Jurkat, Clone E6-1 (cell line): ENCODE measurements around the gene TMEM150B. TPM values are rescaled to one million over a fixed set of nuclear protein-coding genes. Genes with fewer than 3 reads are reported as not detected.

Experiments
- DNase-seq: peaks from one replicate; pipeline ENCODE4 v3.0.0-alpha.2; 2011; ENCODE audit warnings: low read depth, low spot score
- H3K4me3 ChIP-seq: 2 replicates; pipeline ENCODE4 v1.5.1; 2011; ENCODE audit warnings: mild to moderate bottlenecking, low read length, control low read depth, moderate library complexity
- polyA plus RNA-seq: library from polyadenylated mRNA; unstranded; fragments of >200 nt; gene quantifications from one replicate; pipeline ENCODE4 v1.2.1, GENCODE V29; 2012; ENCODE audit warnings: missing spikeins; ENCODE audit not compliant: insufficient read length, insufficient read depth

Gene TMEM150B, protein sequence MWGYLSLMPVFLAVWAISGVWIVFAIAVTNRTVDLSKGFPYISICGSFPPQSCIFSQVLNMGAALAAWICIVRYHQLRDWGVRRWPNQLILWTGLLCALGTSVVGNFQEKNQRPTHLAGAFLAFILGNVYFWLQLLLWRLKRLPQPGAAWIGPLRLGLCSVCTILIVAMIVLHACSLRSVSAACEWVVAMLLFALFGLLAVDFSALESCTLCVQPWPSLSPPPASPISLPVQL
- polyA plus RNA-seq, result not detected

DNA sequence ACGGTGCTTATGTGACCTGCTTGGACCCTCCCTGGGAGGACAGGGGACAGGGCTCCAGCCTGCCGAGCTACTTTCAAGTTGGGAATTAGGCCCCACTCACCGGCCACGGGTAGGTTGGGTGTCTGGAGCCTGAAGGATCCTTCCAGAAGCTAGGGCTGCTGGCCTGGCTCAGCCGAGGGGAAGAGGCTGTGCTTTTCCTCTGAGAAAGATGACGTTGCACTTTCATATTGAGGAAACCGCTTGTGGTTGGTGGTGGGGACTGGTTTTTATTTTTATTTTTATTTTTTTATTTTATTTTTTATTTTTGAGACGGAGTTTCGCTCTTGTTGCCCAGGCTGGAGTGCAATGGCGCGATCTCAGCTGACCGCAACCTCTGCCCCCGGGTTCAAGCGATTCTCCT is at the start of gene TMEM150B:
Gene TMEM150B (minus strand): TSS at position 170 of the 400 bp plus-strand sequence. CDS start 4,305 bp downstream, outside the sequence.
- DNase-seq, result no peak
- no peak within 1 kb of the TSS for H3K4me3 ChIP-seq

DNA sequence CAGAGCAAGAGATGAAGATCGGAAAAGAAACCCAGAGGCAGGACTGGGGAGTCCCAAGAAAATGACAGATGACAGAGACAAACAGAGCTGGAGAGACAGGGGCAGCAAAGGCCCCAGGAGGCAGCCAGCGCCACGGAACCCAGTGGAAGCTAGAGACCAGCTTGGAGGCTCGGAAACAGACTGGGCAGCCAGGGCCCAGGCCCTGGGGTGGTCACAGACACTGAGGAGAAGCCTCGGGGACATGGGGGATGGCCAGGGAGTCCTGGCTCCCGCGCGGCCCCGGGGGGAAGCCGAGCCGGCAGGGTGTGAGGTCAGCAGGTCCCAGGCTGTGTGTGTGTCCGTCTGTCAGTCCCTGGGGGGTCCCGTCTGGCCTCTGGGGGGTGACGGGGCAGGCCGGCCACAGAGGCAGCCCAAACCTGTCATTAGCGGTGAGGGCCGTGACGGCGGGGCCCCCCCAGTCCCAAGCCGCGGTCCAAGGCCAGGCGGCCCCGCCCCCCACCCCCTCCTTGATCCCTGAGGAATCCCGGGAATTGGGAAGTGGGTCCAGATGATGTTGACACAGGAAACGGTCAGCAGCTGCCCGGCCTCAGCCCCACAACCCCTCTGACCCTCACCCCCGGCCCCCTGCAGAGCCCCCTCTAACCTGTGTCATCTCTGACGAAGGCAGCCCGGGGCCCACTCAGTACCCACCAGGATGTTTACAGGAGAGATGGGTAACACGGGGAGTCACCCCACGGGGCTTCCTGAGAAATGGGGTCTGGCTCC is 49.0 kb upstream of the TMEM150B start:
- DNase-seq, result no peak
- no peak overlapping the region for H3K4me3 ChIP-seq

DNA sequence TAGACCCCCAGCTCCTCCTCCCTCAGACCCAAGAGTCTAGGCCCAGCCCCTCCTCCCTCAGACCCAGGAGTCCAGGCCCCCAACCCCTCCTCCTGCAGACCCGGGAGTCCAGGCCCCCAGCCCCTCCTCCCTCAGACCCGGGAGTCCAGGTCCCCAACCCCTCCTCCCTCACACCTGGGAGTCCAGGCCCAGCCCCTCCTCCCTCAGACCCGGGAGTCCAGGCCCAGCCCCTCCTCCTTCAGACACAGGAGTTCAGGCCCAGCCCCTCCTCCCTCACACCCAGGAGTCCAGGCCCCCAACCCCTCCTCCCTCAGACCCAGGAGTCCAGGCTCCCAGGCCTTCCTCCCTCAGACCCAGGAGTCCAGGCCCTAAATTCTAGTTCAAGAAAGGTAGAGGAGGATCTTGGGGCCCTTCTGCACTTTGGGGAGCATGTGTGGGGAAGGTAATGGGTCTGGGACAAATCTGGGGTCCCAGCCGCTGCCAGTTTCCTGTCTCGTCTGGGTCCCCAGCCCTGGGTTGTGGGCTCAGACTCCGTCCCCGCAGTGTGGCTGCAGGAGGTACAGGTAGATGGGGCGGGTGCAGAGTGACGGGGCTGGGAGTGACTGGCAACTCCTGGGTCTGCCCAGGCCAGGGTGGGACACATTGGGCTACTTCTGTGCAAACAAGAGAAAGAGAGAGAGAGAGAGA is 48.3 kb upstream of the TMEM150B start:
- no peak overlapping the region for H3K4me3 ChIP-seq
- DNase-seq, result no peak

DNA sequence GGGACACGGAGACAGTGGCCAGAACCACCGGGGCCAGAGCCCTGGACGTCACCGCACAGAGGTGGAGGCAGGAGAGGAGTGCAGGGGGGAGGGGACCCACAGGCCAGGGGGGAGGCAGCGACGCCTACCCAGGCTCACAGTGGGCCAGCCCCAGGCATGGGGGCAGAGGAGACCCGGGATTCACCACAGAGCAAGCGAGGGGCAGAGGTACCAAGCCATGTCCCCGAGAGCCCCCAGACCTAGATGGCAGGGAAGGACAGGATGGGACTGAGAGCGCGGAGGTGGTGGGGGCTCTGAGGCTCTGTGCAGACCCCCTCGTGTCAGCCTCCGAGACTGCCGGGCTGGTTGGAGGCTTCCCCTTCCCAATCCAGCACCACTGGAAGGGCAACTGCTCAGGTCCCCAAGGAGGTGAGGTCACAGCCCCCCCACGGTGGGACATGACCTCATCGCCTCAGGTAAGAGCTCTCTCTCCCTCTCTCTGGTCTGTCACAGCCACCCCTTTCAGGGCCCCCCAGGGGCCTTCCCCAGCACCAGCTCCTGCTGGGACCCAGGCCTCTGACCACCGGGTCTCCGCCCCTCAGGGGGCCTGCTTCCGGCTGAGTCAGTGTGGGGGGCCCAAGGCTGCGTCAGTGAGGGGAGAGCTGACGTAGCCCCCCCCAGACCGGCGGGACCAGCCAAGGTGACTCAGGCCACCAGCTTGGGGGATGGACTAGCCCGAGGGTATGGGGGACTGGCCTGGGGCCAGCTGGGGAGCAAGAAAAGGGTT is 47.4 kb upstream of the TMEM150B start:
- DNase-seq, result no peak
- no peak overlapping the region for H3K4me3 ChIP-seq

DNA sequence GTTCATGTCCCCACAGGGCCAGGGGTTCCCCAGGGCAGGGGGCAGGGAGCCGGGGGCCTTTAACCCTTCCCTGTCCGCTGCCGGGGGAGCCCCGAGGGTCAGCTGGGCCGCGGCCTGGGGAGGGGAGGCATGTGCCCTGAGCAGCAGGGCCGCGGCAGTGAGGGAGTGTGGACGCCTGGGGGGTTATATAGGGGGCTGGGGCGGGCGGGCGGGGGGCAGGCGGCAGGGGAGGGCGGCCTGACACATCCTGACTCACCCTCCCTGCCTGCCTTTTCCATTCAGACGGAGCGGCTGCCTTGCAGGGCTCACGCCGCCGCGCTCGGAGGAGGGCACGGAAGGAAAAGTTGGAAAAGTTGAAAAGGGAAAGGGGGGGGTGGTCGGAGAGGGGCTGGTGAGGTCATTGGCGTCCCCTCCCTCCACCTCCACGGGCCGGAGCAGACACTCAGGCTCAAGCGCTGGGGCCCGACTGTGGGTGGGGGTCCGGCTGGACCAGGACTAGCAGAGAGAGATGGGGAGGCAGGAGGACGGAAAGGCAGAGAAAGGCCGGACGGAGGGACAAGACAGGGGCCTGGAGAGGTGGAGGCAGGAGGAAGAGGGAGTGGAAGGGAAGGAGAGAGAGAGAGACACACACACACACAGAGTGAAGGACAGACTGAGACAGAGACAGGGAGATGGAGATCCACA is 45.3 kb upstream of the TMEM150B start, which contains the start of gene IL11:
Gene IL11 (minus strand): TSS at position 159 of the 684 bp plus-strand sequence. CDS start 153 bp downstream, at position 6.
- H3K4me3 ChIP-seq, result no peak within 1 kb of the TSS
- DNase-seq, result no peak

DNA sequence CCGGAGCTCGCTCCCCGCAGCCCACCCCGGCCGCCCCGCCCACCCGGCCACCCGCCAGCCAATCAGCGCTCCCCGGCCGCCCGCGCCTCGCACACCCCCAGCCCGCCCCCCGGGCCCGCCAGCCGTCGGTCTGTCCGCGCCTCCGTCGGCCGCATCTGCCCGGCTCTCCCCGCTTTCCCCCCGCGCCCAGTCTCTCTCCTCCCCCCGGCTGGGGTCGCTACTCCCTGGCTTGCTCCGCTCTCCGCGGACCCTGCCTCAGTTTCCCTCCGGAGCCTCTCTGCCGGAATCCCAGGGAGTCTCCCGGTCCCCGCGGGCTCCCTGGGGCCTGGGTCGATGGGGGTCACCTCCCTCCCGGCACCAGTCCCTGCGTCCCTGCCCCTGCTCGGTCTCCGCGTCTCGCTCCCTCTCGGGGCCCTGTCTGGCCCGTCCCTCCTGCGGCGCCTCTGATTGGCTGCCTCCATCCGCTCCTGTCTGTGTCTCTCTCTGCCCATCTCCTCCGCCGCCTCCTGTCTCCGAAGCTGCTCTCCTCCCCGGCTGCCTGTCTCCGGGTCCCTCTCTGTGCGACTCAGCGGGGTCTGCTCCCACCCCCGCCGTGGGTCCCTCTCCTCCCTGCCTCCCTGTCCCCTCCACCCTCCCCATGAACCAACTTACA is 44.6 kb upstream of the TMEM150B start:
- DNase-seq, result no peak
- no peak overlapping the region for H3K4me3 ChIP-seq

DNA sequence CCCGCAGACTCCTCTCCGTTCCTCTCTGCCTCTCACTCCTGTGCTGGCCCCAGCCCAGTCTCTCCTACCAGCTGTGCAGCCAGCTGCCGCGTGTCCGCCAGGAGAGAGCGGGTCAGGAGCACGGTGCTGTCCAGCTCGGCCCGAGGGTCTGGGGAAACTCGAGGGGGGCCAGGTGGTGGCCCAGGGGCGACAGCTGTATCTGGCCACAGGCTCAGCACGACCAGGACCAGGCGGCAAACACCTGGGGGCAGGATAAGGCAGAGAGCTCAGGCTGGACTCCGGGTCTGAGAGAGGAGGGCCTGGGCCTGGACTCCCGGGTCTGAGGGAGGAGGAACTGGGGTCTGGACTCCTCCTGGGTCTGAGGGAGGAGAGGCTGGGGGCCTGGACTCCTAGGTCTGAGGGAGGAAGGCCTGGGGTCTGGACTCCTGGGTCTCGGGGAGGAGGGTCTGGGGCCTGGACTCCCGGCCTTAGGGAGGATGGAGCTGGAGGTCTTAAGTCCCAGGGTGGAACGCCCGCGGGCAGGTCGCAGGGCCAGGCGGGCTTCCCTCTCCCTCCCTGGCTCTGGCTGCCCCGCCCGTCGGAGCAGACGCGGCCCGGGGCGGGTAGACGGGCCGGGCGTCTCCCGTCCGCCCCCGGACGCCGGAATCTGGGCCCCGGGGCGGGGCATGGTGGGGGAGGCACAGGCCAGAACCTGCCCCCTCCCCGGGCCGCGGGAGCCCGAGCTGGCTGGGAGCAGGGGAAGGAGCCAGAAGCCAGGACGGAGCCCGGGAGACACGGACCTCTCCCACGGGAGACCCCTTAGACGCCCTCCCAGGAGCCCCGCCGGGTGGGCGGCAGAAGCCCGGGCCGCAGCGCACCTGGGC is 43.8 kb upstream of the TMEM150B start:
- H3K4me3 ChIP-seq, result no peak overlapping the region
- DNase-seq, result no peak

DNA sequence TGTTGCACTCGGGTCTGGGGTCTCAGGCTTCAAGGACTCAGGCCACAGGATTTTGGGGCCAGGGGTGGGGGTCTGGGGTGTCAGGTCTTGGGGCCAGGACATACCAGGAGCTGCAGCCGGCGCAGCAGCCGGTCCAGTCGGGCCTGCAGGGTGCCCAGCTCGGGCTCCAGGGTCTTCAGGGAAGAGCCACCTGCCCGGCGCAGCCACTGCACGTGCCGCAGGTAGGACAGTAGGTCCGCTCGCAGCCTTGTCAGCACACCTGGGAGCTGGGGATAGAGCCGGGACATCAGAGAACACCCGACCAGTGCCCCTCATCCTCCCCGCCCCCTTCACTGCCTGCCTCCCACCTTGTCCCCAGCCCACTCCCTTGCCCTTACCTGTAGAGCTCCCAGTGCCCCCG is 43.0 kb upstream of the TMEM150B start:
- no peak for DNase-seq
- H3K4me3 ChIP-seq, result no peak overlapping the region

DNA sequence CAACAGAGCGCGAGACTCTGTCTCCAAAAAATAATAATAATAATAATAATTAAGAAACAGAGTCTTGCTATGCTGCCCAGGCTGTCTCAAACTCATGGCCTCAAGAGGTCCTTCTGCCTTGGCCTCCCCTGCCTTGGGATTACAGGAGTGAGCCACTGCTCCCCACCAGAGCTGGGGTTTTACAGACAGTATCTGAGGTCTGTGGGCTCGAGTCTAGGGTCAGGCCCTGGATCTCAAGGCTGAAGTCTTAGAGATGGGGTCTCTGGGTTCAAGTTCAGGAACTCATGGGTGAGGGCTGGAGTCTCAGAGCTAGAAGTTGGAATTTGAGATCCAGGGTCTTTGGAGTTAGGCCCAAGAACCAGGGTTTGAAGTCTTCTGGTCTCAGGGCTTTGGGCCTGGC is 41.6 kb upstream of the TMEM150B start:
- DNase-seq, result no peak
- H3K4me3 ChIP-seq, result no peak overlapping the region

DNA sequence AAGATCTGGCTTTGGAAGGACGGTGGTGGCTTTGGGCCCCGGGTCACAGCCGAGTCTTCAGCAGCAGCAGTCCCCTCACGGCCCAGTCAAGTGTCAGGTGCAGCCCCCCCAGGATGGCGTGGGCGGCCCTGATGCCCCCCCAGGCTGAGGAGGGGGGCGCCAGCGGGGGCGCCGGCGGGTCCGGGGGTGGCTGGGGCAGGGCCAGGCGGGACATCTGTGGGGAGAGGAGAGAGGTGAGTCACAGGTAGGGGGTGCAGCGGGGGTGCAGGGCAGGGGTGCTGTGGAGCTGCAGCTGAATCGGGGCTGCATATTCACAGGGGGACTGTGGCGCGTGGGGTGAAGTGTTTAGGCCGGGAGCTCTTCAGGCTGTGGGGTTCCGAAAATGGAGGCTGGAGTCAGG is 40.8 kb upstream of the TMEM150B start:
- no peak for DNase-seq
- H3K4me3 ChIP-seq, result no peak overlapping the region

DNA sequence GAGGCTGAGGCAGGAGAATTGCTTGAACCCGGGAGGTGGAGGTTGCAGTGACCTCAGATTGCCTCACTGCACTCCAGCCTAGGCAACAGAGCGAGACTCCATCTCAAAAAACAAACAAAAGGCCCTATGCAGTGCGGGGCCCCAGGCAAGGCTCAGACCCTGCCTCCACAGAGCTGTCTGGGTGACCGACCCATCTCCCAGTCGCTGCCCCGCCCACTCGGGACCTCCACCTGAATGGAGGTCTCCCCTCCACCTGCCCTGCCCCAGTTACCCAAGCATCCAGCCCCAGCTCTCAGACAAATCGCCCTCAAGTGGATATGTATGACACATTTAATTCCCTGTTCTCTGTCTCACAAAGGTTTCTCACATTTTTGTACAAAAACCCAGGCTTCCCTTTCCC is 40.1 kb upstream of the TMEM150B start:
- H3K4me3 ChIP-seq, result no peak overlapping the region
- DNase-seq, result no peak

DNA sequence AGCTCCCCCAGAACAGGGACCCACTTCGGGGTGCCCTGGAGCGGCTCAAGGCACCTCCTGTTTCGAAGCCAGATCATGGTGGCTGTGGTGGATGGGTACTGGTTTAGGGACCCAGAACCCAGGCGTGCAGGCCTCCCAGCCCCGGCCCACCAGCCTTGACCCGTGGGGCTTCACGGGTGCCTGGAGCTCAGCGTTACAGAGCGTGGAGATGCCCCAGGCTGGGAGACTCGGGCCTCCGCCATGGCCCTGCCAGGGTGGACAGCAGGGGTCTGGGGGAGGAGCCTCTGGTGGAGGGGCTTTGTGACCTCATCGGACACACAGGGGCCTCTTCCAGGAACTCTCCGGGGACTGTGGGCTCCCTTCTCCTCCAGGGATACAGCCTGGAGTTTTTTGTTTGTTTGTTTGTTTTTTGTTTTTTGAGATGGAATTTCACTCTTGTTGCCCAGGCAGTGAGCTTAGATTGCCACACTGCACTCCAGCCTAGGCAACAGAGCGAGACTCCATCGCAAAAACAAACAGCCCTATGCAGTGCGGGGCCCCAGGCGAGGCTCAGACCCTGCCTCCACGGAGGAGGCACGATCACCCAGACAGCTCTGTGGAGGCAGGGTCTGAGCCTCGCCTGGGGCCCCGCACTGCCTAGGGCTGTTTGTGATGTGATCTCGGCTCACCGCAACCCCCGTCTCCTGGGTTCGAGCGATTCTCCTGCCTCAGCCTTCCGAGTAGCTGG is 38.0 kb upstream of the TMEM150B start, which contains the start of gene GARIN5B:
Gene GARIN5B (minus strand): TSS at position 271 of the 727 bp plus-strand sequence. CDS start 194 bp downstream, at position 77.
- no peak for DNase-seq
- no peak within 1 kb of the TSS for H3K4me3 ChIP-seq

DNA sequence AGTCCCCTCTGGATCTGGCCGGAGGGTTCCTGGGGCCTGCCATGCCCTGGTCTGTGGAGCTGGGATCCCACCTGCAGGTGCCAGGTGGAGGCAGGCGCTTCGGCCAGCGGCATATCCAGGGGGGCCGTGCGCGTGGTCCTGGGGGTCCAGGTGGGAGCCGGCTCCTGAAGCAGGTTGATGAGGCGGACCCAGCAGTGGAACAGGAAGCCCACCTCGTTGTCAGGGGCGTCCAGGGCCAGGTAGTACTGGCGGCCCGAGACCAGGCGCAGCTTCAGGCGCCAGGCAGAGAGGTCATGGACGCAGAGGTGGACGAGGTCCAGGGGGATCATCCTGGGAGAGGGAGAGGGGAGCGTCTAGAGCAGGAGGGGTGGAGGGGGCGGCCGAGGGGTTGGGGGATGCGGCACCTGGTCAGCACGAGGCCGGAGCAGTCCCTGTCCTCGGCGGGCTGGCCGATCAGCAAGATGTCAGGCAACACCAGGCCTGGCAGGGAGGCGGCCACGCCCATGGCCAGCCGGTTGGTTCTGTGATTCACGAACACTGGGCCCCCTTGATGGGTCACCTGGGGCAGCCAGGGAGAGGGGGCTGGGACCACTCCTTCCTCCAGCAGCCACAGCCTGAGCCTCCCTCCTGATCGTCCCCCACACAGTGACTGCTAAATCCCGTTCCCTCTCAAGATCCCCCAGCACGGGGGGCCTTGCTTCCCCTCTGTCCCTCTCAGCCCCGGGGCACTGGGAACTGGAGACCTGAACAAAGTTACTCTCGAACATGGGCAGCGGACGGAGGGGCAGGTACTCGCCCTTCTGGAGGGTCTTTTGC is 37.2 kb upstream of the TMEM150B start:
- no peak for DNase-seq
- H3K4me3 ChIP-seq, result no peak overlapping the region

DNA sequence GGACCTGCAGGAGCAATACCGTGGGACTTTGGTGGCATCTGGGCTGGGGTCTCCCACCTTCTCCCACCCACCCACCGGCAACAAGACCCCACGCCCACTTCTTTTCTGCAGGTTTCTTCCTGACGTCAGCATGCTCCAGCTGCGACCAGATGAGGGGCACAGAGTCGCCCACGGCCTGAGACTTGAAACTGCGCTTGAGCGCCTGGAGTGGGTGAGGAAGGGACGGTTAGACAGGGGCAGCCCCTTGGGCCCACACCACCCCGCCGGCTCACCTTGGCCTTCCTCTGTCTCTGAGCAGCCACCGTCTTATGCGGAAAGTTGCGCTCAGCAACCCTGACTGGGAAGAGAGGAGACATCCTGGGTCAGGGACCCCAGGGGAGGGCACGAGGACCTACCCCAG is 35.8 kb upstream of the TMEM150B start:
- no peak overlapping the region for H3K4me3 ChIP-seq
- DNase-seq, result no peak

DNA sequence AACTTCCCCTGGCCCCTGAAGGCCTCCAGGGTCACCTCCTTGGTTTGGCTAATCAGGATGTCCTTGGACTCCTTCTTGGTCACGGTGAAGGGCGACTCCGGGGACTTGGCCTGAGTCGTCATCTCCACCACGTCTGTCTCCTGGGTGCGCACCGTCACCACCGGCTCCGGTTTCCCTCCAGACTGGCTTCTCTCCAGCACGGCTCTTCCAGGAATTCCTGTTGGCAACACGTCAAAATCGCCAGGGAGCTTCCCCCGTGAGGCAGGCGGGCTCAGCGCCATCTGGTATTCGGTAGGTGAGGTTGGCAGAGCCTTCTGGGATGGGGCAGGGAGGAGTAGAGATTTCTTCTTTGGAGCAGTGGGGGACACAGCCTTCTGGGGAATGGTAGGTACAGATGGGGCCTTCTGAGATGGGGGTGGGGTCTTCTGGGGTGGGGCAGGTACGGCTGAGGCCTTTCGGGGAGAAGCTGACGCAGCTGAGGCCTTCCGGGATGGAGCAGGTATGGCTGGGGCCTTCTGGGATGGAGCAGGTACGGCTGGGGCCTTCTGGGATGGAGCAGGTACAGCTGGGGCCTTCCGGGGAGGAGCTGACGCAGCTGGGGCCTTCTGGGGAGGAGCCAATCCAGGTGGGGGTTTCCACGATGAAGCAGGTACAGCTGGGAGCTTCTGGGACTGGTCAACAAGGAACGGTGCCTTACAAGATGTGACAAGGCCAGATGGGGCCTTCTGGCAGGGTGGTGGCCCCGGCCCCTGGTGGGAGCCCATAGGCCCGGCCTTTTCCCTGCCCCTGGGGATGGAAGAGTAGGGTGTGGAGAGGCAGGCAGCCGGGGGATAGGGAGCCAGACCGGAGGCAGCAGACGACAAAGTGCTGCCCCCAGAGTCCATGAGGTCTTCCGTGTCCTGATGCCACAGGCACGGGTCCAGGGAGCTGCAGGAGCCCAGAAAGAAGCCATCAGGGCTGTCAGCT is 34.1 kb upstream of the TMEM150B start:
- H3K4me3 ChIP-seq, result no peak overlapping the region
- DNase-seq, result no peak
